GM23248 (cell line): ENCODE measurements around the gene ZNF879.

ENCODE experiments used
- EZH2 ChIP-seq: fragments of 200-600 bp; sonication (generic); IDR thresholded peaks from 2 replicates; pipeline ENCODE4 v1.6.1; 2018; ENCODE audit warnings: antibody characterized with exemption, mild to moderate bottlenecking; ENCODE audit not compliant: insufficient read depth, poor library complexity, severe bottlenecking
- EZH2phosphoT487 ChIP-seq: fragments of 200-600 bp; sonication (generic); IDR thresholded peaks from 2 replicates; pipeline ENCODE4 v1.6.1; 2018; ENCODE audit warnings: antibody characterized with exemption, moderate library complexity, mild to moderate bottlenecking, low read depth; ENCODE audit not compliant: insufficient read depth

- TF ChIP-seq EZH2 (no peak), EZH2phosphoT487 (no peak)
Observed at GRCh38 chr5:179061025-179061424, 37.4 kb downstream of the ZNF879 start.
